Activated CD4-positive, alpha-beta T cell treated with anti-CD3 and anti-CD28 coated beads, Interleukin-2, amount 50 U/mL, for 48 hours (primary cell): Measurements from ENCODE around the gene NFATC1.

ENCODE experiments used
- DNase-seq, 2 experiments: peaks; one replicate each; pipeline ENCODE4 v3.0.0-alpha.2; 2020

The NFATC1 gene

GRCh38 chr18:79445696-79446561 is 50.2 kb downstream of the NFATC1 start:
- no peak for DNase-seq

GRCh38 chr18:79446931-79447330 is 51.2 kb downstream of the NFATC1 start:
- no peak for DNase-seq

- no peak for DNase-seq
Measured at GRCh38 chr18:79447703-79448367, 52.1 kb downstream of the NFATC1 start.

GRCh38 chr18:79448621-79449020 is 52.9 kb downstream of the NFATC1 start:
- no peak for DNase-seq

GRCh38 chr18:79449551-79450288 is 54.0 kb downstream of the NFATC1 start:
- no peak for DNase-seq

GRCh38 chr18:79450289-79451080 is 54.8 kb downstream of the NFATC1 start:
- no peak for DNase-seq

GRCh38 chr18:79451237-79452125 is 55.8 kb downstream of the NFATC1 start:
- DNase-seq = no peak

GRCh38 chr18:79452190-79452990 is 56.7 kb downstream of the NFATC1 start:
- no peak for DNase-seq

- DNase-seq = no peak
Measured at GRCh38 chr18:79452991-79453645, 57.4 kb downstream of the NFATC1 start.

- no peak for DNase-seq
Measured at GRCh38 chr18:79453816-79454735, 58.3 kb downstream of the NFATC1 start.

- DNase-seq = no peak
Measured at GRCh38 chr18:79455261-79455660, 59.5 kb downstream of the NFATC1 start.

GRCh38 chr18:79456105-79456980 is 60.6 kb downstream of the NFATC1 start:
- DNase-seq = no peak

GRCh38 chr18:79457239-79457638 is 61.5 kb downstream of the NFATC1 start:
- DNase-seq = no peak

- no peak for DNase-seq
Measured at GRCh38 chr18:79457652-79458051, 61.9 kb downstream of the NFATC1 start.

GRCh38 chr18:79458131-79458838 is 62.6 kb downstream of the NFATC1 start:
- DNase-seq = no peak

GRCh38 chr18:79458917-79459803 is 63.4 kb downstream of the NFATC1 start:
- DNase-seq = no peak
